Neural cell (in vitro differentiated cells): ENCODE measurements around the gene SUSD2.

Experiments used
- CTCF ChIP-seq: fragments of 450-650 bp; IDR thresholded peaks from 2 replicates; pipeline ENCODE4 v1.5.1; 2014; ENCODE audit warnings: antibody characterized with exemption, mild to moderate bottlenecking, moderate library complexity; ENCODE audit not compliant: poor library complexity, severe bottlenecking
- EZH2 ChIP-seq: fragments of 200-600, 300-800 bp; shearing (Covaris generic), sonication (generic); IDR thresholded peaks from 2 replicates; pipeline ENCODE4 v1.6.1; 2014; ENCODE audit warnings: antibody characterized with exemption, low read length, borderline replicate concordance, mild to moderate bottlenecking; ENCODE audit not compliant: insufficient read depth, poor library complexity, severe bottlenecking
- POLR2AphosphoS5 ChIP-seq: IDR thresholded peaks from 2 replicates; pipeline ENCODE4 v1.6.1; 2012
- REST ChIP-seq: IDR thresholded peaks from 2 replicates; pipeline ENCODE4 v1.6.1; 2012; ENCODE audit warnings: borderline replicate concordance
- TAF1 ChIP-seq: IDR thresholded peaks from 2 replicates; pipeline ENCODE4 v1.6.1; 2012; ENCODE audit warnings: low read depth

- TF ChIP-seq POLR2AphosphoS5 (no peak), CTCF (no peak), EZH2 (no peak), TAF1 (no peak), REST (no peak)
Measured at GRCh38 chr22:24230911-24231656, 49.8 kb downstream of the SUSD2 start.
